Neural progenitor cell (in vitro differentiated cells): Measurements from ENCODE around the gene FOXJ1. TPM values are rescaled to one million over a fixed set of nuclear protein-coding genes. Genes with fewer than 3 reads are reported as not detected.

Source experiments
- DNase-seq: peaks from one replicate; pipeline ENCODE4 v3.0.0-alpha.2; 2016; ENCODE audit warnings: low spot score
- H2AFZ ChIP-seq: fragments of 200-600 bp; sonication (generic); replicated peaks from 2 replicates; pipeline ENCODE4 v1.6.1; 2016; ENCODE audit warnings: antibody characterized with exemption
- H3F3A ChIP-seq: fragments of 200-600 bp; sonication (generic); 2 replicates; pipeline ENCODE4 v1.6.1; 2016; ENCODE audit warnings: antibody characterized with exemption, low read depth
- H3K27ac ChIP-seq: fragments of 200-600 bp; sonication (generic); 2 replicates; pipeline ENCODE4 v1.5.1; 2016; ENCODE audit warnings: mild to moderate bottlenecking
- H3K27me3 ChIP-seq: fragments of 200-600 bp; sonication (generic); 2 replicates; pipeline ENCODE4 v1.6.1; 2016; ENCODE audit warnings: mild to moderate bottlenecking, moderate library complexity
- H3K36me3 ChIP-seq: fragments of 200-600 bp; sonication (generic); 2 replicates; pipeline ENCODE4 v1.5.1; 2016
- H3K4me1 ChIP-seq: fragments of 200-600 bp; sonication (generic); 2 replicates; pipeline ENCODE4 v1.6.1; 2016; ENCODE audit warnings: mixed run types
- H3K4me2 ChIP-seq: fragments of 200-600 bp; sonication (generic); 2 replicates; pipeline ENCODE4 v1.6.1; 2016
- H3K4me3 ChIP-seq: fragments of 200-600 bp; sonication (generic); 2 replicates; pipeline ENCODE4 v1.5.1; 2016
- H3K79me2 ChIP-seq: fragments of 200-600 bp; sonication (generic); 2 replicates; pipeline ENCODE4 v1.6.1; 2016; ENCODE audit warnings: low read depth
- H3K9ac ChIP-seq: fragments of 200-600 bp; sonication (generic); 2 replicates; pipeline ENCODE4 v1.6.1; 2016
- H3K9me3 ChIP-seq: fragments of 200-600 bp; sonication (generic); 2 replicates; pipeline ENCODE4 v1.5.1; 2016; ENCODE audit warnings: low read depth
- H4K20me1 ChIP-seq: fragments of 200-600 bp; sonication (generic); 2 replicates; pipeline ENCODE4 v1.6.1; 2016; ENCODE audit warnings: low read depth
- H3K27ac Mint-ChIP-seq: 3 replicates; pipeline ENCODE4 v1.8.0; 2021; ENCODE audit warnings: mixed read lengths
- H3K27me3 Mint-ChIP-seq: 2 replicates; pipeline ENCODE4 v1.8.0; 2022; ENCODE audit warnings: low read depth, mild to moderate bottlenecking, inconsistent platforms, moderate library complexity, mixed read lengths; ENCODE audit not compliant: insufficient read depth
- H3K36me3 Mint-ChIP-seq: 3 replicates; pipeline ENCODE4 v1.8.0; 2021; ENCODE audit warnings: mixed read lengths
- H3K4me1 Mint-ChIP-seq: 3 replicates; pipeline ENCODE4 v1.8.0; 2021; ENCODE audit warnings: mixed read lengths
- H3K4me3 Mint-ChIP-seq: 3 replicates; pipeline ENCODE4 v1.8.0; 2021; ENCODE audit warnings: mild to moderate bottlenecking, moderate library complexity, mixed read lengths
- H3K9me3 Mint-ChIP-seq: 3 replicates; pipeline ENCODE4 v1.8.0; 2020; ENCODE audit warnings: mixed read lengths
- EZH2 ChIP-seq: fragments of 200-600 bp; sonication (generic); IDR thresholded peaks from 2 replicates; pipeline ENCODE4 v1.6.1; 2017; ENCODE audit warnings: antibody characterized with exemption, mild to moderate bottlenecking, moderate library complexity
- EZH2phosphoT487 ChIP-seq: fragments of 200-600 bp; sonication (generic); IDR thresholded peaks from 2 replicates; pipeline ENCODE4 v1.6.1; 2017; ENCODE audit warnings: antibody characterized with exemption
- total RNA-seq: library from RNA; depleted of rRNA; stranded (reverse); fragments of >200 nt; gene quantifications from 2 replicates; pipeline ENCODE4 v1.2.3, GENCODE V29; 2015; ENCODE audit warnings: low replicate concordance
- TF ChIP-seq, protein P1 (sequence below): fragments of 200-600 bp; sonication (generic); IDR thresholded peaks from 2 replicates; pipeline ENCODE4 v1.5.1; 2017; ENCODE audit warnings: antibody characterized with exemption, mild to moderate bottlenecking

The FOXJ1 gene
- total RNA-seq, 1 donor from 2014 or later = 0.49 TPM

DNA sequence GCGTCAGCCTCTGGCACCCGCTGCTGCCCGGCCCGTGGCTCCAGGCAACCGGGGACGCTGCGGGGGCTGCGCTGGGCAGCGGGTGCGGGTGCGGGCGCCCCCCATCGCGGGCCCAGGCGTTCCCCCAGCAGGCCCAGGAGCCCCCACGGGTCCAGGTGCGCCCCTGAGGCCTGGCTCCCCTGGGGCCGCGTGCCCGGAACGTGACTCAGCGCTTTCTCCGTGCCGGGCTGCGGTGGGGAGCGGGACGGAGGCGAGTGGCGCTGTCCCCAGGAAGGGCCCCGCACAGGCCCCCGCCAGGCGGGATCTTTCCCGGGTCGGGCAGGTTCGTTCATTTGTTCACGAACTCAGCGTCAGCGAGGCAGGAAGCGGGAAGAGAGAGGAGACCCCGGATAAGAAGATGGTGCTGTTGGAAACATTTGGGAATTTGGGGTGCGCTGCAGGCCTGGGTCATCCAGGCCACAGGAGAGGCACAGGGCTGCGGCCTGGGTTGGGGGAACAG, 19.1 kb downstream of the FOXJ1 start:
- no peaks in the 10 kb centered on the region for H3K36me3 Mint-ChIP-seq
- Histone ChIP-seq H3K9ac (no peak overlapping the region), H3K4me2 (peak overlapping the region; percentile 52)

DNA sequence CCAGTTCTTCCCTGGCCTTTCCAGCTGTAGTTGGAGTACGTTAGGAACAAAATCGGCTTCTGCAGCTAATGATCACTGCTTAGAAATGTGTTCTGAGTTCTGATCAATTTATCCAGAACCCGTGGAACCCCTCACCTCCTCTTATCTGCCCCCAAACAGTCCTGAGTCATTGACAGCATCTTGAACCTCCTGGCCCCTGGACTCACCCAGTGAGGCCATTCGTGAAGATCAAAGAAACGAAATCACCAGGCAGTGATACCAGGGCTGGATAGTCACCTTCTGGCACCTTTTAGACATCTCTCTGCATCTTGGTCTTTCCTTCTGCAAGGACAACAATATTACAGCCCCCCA, 20.4 kb downstream of the FOXJ1 start:
- Histone ChIP-seq H3K79me2 (no peaks in the 10 kb centered on the region), H2AFZ (no peak overlapping the region), H3K9ac (no peak overlapping the region), H3K36me3 (no peaks in the 10 kb centered on the region), H3K27me3 (peaks cover 10% of the 10 kb centered on the region), H3K27ac (no peak overlapping the region), H3K9me3 (no peaks in the 10 kb centered on the region), H3K4me3 (no peak overlapping the region), H3F3A (peaks cover 6% of the 10 kb centered on the region), H4K20me1 (no peaks in the 10 kb centered on the region), H3K4me2 (no peak overlapping the region), H3K4me1 (no peaks in the 10 kb centered on the region)
- no peaks in the 10 kb centered on the region for H3K9me3 Mint-ChIP-seq
- peaks cover 30% of the 10 kb centered on the region for H3K4me1 Mint-ChIP-seq
- H3K36me3 Mint-ChIP-seq = no peaks in the 10 kb centered on the region
- peaks cover 2% of the 10 kb centered on the region for H3K27me3 Mint-ChIP-seq
- peak overlapping the region; percentile 87 for H3K27ac Mint-ChIP-seq
- no peak for DNase-seq
- TF ChIP-seq EZH2phosphoT487 (no peak), EZH2 (no peak)
- no peak overlapping the region for H3K4me3 Mint-ChIP-seq

More for the DNA sequence above, 19.1 kb downstream of the FOXJ1 start:
- no peaks in the 10 kb centered on the region for H3K9me3 Mint-ChIP-seq
- Histone ChIP-seq H4K20me1 (no peaks in the 10 kb centered on the region), H3K4me3 (no peak overlapping the region), H3K79me2 (no peaks in the 10 kb centered on the region), H3K9me3 (no peaks in the 10 kb centered on the region), H3K4me1 (no peaks in the 10 kb centered on the region), H3K27me3 (peaks cover 10% of the 10 kb centered on the region), H3F3A (peaks cover 6% of the 10 kb centered on the region), H2AFZ (peak overlapping the region; percentile 3), H3K27ac (no peak overlapping the region), H3K36me3 (no peaks in the 10 kb centered on the region)
- TF ChIP-seq, protein P1, sequence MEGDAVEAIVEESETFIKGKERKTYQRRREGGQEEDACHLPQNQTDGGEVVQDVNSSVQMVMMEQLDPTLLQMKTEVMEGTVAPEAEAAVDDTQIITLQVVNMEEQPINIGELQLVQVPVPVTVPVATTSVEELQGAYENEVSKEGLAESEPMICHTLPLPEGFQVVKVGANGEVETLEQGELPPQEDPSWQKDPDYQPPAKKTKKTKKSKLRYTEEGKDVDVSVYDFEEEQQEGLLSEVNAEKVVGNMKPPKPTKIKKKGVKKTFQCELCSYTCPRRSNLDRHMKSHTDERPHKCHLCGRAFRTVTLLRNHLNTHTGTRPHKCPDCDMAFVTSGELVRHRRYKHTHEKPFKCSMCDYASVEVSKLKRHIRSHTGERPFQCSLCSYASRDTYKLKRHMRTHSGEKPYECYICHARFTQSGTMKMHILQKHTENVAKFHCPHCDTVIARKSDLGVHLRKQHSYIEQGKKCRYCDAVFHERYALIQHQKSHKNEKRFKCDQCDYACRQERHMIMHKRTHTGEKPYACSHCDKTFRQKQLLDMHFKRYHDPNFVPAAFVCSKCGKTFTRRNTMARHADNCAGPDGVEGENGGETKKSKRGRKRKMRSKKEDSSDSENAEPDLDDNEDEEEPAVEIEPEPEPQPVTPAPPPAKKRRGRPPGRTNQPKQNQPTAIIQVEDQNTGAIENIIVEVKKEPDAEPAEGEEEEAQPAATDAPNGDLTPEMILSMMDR = no peak
- TF ChIP-seq EZH2phosphoT487 (no peak), EZH2 (no peak)
- DNase-seq = no peak
- peaks cover 2% of the 10 kb centered on the region for H3K27me3 Mint-ChIP-seq
- peak overlapping the region; percentile 58 for H3K4me3 Mint-ChIP-seq
- H3K4me1 Mint-ChIP-seq = peaks cover 40% of the 10 kb centered on the region
- H3K27ac Mint-ChIP-seq = peak overlapping the region; percentile 95

DNA sequence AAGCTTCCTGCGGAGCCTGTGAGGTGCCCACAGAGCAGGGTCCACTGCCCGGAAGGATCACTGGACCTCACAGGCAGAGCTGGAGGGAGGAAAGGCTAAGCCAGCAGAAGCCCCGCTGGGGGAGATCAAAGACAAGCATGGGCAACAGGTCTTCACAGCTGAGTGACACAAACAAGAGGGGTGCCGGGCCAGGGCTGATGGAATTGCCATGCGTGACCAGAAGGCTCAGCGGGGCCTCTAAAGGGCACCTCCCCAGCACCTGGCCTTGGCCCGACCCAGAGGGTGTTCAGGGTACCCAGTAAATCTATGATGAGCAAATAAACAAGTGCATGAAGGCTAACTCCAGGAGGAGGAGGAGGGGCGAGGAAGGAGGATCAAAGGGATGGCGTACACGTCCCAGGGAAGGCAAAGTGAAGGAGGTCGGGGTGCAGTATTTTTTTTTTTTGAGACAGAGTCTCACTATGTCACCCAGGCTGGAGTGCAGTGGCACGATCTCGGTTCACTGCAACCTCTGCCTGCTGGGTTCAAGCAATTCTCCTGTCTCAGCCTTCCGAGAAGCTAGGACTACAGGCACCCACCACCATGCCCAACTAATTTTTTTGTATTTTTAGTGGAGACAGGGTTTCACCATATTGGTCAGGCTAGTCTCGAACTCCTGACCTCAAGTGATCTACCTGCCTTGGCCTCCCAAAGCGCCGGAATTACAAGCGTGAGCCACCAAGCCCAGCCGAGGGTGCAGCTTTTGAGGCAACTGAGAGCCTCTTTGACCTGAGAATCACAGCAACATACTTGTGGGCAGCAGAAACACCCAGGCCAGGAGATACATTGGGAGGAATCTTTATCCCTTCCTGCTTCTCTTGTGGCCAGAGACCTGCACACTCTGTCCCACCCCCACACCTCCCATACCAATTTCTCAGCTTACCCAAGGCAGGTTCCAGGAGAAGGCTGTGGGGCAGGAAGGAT, 21.4 kb downstream of the FOXJ1 start:
- Histone ChIP-seq H3K9me3 (no peaks in the 10 kb centered on the region), H2AFZ (no peak overlapping the region), H3K36me3 (no peaks in the 10 kb centered on the region), H3K79me2 (no peaks in the 10 kb centered on the region), H3K4me2 (no peak overlapping the region), H3K27me3 (peaks cover 10% of the 10 kb centered on the region), H3K4me3 (no peak overlapping the region), H3F3A (peaks cover 6% of the 10 kb centered on the region), H3K27ac (no peak overlapping the region), H3K4me1 (no peaks in the 10 kb centered on the region), H4K20me1 (no peaks in the 10 kb centered on the region), H3K9ac (no peak overlapping the region)
- H3K9me3 Mint-ChIP-seq = no peaks in the 10 kb centered on the region
- DNase-seq = no peak
- H3K36me3 Mint-ChIP-seq = no peaks in the 10 kb centered on the region
- H3K4me1 Mint-ChIP-seq = peaks cover 26% of the 10 kb centered on the region
- peak overlapping the region; percentile 52 for H3K27ac Mint-ChIP-seq
- peak overlapping the region; percentile 46 for H3K4me3 Mint-ChIP-seq
- H3K27me3 Mint-ChIP-seq = peaks cover 2% of the 10 kb centered on the region
- TF ChIP-seq EZH2phosphoT487 (no peak), EZH2 (no peak)
- TF ChIP-seq, protein P1 = no peak
